MV-4-11 (cell line): Measurements from ENCODE around the gene TIMM44.

ENCODE experiments used
- DNase-seq: peaks from one replicate; lab custom pipeline; 2025; lab: John Stamatoyannopoulos, UW

TIMM44 gene

DNA sequence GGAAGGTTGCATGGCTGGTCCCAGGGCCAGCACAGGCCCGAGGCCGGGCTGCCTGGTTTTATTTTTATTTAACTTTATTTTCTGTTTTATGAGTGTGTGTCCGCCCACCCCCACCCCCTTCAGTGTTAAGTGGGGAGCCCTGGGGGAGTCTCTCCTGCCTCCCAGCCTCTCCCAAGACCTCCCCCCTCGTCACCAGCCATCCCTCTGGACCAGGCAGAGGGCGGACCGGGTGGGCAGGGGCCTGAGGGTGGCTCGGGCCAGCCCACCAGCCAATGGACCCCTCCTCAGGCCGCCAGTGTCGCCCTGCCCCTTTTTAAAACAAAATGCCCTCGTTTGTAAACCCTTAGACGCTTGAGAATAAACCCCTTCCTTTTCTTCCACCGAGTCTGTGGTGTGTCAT is 29.4 kb downstream of the TIMM44 start:
- no peak for DNase-seq

GRCh38 chr19:7913652-7914051 is 29.8 kb downstream of the TIMM44 start:
- DNase-seq = no peak

- DNase-seq = no peak
These were observed 30.5 kb downstream of the TIMM44 start for GRCh38 chr19:7912697-7913564.

GRCh38 chr19:7912144-7912696 is 31.2 kb downstream of the TIMM44 start:
- no peak for DNase-seq

DNA sequence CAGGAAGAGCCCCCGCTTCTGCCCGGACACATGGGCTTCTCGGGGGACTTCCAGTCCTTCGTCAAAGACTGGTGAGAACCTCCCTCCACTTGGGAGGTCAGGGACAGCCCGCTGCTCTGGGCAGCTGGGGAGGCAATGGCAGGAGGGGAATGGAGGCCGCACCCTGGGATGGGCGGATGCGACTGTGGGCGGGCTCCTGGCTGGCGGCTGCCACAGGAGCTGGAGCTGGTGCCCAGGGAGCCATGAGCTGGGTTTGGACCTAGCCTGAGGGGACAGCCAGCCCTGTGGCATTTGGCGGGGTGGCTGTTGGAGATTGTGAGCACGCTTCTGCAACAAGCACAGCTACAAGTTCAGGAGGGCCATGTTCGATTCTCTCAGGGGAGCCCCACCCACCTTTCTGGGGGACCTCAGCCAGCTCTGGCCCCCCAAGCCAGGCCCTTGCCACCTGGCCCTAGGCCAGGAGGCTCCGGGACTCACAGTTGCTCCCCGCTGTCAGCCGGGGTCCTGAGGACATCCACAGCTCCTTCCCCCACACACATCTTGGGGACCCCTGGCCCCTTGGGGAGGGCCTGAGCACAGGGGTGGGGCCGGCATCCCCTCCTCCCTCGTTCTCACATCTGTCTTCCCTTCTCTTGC is 31.8 kb downstream of the TIMM44 start:
- no peak for DNase-seq

DNA sequence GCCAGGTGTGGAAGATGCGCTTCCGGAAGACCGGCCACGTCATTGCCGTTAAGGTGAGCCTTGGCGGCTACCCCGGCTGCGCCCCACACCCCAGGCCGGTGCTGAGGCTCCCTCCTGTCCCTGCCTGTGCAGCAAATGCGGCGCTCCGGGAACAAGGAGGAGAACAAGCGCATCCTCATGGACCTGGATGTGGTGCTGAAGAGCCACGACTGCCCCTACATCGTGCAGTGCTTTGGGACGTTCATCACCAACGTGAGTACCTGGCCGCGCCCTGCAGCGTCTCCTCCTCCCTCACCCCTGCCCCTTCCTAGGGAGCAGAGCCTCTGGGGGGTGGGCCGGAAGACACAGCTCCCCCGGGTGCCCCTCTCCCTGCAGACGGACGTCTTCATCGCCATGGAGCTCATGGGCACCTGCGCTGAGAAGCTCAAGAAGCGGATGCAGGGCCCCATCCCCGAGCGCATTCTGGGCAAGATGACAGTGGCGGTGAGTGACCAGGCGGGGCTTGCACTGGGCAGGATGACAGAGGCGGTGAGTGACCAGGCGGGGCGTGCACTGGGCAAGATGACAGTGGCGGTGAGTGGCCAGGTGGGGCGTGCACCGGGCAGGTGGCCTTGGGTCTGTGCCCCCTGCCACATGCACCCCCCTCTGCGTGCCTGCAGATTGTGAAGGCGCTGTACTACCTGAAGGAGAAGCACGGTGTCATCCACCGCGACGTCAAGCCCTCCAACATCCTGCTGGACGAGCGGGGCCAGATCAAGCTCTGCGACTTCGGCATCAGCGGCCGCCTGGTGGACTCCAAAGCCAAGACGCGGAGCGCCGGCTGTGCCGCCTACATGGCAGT is 32.9 kb downstream of the TIMM44 start:
- no peak for DNase-seq

DNA sequence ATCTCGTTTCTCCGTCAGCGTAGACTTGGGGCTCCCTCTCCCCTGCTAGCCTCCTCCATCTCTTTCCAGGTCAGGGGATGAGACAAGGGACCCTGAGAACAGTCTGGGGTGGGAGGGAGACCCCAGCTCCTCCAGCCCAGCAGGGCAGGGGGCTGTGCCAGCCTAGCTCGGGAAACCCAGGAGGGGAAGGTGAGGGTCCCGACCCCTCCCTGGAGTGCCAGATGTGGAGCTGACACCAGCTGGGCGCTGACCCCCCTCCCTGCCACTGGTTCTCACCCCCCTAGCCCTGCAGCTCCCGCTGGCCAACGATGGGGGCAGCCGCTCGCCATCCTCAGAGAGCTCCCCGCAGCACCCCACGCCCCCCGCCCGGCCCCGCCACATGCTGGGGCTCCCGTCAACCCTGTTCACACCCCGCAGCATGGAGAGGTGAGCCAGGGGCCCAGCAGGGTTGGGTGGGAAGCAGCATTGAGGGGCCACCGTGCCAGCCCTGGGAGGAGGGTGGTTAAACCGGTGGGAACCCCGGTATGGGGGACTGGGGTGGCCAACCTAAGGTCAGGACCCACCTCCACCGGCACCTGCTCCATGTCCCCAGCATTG is 33.9 kb downstream of the TIMM44 start:
- DNase-seq = no peak

- no peak for DNase-seq
These were observed 34.6 kb downstream of the TIMM44 start for GRCh38 chr19:7908742-7909461.

- no peak for DNase-seq
These were observed 35.3 kb downstream of the TIMM44 start for GRCh38 chr19:7908078-7908699.

DNA sequence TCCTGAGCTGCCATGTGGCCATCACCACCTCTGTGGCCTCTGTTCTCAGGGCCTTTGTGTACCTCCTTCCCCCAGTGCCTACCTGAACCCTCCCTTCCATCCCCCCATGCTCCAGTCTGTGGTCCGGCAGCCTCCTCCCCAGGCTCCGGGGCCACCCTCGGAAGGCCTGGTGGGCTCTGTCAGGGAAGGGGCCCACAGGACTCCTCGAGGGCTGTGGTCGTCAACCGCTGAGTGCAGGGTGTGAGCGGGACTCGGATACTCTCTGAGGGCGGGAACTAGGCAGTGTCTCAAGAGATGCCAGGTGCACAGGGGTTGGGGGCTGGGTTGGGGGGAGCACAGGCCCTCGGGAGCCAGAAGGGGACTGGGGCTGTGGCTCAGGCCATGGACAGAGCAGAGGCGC is 35.9 kb downstream of the TIMM44 start:
- DNase-seq = no peak

GRCh38 chr19:7907122-7907521 is 36.3 kb downstream of the TIMM44 start:
- no peak for DNase-seq

DNA sequence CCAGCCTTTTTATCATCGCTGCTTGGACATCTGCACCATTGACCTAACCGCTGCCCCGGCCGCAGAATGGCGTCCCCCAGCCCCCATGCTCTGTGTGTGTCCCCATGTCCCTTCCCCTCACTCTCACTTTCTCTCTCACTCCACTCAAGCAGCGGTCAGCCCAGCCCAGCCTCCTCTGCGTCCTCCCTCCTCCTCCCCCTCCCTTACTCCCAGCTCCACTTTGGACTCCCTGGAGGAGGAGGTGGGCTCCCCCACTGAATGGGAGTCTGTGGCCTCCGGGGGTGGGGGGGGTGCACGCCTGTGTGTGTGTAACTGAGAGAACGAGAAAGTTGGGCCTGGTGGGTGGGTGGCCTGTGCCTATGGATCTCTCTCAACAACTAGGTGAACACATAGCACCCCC is 37.6 kb downstream of the TIMM44 start:
- DNase-seq = no peak

- DNase-seq = no peak
These were observed 38.2 kb downstream of the TIMM44 start for GRCh38 chr19:7905268-7905667.

DNA sequence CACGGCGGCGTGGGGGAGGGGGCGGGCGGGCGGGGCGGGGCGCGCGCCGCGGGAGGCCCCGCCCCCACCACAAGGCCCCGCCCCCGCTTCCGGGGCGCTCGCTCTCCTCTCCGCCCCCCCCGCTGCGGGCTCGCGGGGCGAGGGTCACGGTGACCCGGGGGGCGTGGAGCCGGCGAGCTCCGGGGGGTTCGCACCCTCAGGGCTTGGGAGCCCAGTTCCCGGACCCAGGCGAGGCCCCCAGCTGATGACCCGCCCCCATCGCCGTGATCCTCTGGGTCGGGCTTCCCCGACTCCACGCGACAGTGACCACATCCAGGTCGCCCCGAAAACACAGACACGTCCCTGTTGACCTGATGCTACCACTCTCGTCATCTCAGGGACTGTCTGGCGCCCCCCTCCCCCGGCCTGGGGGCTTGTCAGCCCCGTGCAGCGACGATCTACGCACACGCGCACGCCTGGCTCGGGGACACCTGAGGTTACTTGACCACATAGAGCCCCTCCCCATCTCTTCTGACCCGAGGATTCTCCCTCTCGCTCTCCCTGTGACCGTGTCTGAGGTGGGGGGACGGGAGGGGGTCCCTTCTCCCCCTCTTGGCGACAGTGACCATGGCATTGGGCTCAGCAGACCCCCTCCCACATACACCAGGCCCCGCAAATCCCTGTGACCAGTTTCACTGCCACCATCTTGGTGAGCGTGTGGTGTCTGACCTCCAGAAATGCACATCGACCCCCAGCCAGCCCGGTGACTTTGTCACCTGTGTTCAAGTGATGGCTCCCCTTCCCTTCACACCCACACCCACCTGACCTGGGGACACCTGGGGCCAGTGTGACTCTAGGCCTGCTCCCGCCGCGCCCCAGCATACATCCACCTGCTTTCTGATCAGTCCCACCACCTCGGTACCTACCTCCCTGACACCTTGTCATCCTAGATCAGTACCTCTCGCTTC is 39.1 kb downstream of the TIMM44 start:
- DNase-seq = no peak

DNA sequence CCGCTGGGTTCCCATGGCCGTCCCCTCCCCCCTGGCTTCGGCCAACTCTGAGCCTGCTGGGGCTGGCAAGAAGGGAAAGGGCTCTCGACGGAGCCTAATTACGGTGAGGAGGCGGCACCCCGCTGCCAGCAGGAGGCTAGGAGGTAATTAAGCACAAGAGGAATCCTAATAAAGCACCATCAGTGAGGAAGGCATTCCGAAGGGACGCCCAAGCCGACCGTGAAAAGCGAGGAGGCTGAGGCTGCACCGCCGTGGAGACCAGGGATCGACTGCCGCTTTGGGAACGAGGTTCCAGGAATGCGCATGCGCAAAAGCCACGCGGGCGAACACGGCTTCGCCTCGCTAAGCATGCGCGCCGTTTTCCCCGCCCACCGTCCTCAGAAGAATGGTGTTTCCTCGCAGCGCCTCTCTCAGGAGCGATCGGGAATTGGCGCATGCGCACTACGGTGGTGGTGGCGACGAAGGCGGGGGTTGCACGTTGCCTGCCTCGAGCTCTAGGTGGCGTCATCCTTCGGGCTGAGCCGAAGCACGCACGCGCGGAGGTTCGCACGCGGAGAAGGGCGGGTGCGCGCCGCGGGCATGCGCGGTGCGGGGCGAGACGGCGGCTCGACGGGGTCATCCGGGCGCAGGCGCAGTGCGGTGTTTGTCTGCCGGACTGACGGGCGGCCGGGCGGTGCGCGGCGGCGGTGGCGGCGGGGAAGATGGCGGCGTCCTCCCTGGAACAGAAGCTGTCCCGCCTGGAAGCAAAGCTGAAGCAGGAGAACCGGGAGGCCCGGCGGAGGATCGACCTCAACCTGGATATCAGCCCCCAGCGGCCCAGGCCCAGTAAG is 40.0 kb downstream of the TIMM44 start, which contains the start of gene MAP2K7:
Gene MAP2K7, plus strand, starts transcription at position 634 of the 830 bp plus-strand sequence. Its CDS starts 68 bp downstream, at position 702.
- DNase-seq = peak; percentile 100

DNA sequence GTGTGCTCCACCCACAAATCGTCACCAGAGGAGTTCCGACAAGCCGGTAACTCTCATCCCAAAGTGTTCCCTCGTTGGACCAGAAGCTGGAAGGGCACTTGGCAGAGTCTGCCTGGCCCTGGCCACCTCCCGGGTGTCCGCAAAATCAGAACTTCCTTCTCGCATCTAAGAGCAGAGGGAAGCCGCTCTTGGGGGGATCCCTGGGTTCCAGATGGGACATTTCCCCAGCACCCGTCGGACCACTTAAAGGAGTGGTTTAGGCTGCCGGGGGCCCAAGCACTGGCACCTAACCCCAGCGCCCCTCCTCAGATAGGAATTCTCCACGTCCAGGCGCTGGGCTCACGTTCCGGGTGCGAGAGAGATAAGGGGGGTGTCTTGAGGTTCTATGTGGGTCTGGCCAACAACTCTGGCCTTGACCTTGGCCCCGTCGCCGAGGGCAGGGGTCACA is 40.6 kb downstream of the TIMM44 start:
- no peak for DNase-seq

DNA sequence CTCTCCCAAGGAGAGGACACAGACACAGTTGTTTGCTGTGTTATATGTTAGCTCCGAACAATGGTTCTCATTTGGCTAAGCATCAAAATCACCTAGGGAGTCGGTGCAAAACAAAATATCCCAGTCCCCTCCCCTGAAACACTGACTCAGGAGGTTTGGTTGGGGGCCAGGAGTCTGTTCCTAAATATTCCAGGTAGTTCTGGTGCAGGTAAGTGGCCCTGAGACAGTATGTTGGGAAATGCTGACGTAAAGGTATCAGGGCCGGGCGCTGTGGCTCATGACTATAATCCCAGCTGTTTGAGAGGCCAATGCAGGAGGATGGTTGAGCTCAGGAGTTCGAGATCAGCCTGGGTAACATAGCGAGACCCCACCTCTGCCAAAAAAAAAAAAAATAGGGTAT is 42.1 kb downstream of the TIMM44 start:
- no peak for DNase-seq

- no peak for DNase-seq
These were observed 42.5 kb downstream of the TIMM44 start for GRCh38 chr19:7900931-7901330.
